ENCODE data around the gene MDC1. TPM values are rescaled to one million over a fixed set of nuclear protein-coding genes. Genes with fewer than 3 reads are reported as not detected.
"Not testable (repeated sequence)": the region's sequence is repeated elsewhere in the genome, so short reads cannot be mapped to it uniquely, and the experiment has no call there.

MDC1 gene, protein sequence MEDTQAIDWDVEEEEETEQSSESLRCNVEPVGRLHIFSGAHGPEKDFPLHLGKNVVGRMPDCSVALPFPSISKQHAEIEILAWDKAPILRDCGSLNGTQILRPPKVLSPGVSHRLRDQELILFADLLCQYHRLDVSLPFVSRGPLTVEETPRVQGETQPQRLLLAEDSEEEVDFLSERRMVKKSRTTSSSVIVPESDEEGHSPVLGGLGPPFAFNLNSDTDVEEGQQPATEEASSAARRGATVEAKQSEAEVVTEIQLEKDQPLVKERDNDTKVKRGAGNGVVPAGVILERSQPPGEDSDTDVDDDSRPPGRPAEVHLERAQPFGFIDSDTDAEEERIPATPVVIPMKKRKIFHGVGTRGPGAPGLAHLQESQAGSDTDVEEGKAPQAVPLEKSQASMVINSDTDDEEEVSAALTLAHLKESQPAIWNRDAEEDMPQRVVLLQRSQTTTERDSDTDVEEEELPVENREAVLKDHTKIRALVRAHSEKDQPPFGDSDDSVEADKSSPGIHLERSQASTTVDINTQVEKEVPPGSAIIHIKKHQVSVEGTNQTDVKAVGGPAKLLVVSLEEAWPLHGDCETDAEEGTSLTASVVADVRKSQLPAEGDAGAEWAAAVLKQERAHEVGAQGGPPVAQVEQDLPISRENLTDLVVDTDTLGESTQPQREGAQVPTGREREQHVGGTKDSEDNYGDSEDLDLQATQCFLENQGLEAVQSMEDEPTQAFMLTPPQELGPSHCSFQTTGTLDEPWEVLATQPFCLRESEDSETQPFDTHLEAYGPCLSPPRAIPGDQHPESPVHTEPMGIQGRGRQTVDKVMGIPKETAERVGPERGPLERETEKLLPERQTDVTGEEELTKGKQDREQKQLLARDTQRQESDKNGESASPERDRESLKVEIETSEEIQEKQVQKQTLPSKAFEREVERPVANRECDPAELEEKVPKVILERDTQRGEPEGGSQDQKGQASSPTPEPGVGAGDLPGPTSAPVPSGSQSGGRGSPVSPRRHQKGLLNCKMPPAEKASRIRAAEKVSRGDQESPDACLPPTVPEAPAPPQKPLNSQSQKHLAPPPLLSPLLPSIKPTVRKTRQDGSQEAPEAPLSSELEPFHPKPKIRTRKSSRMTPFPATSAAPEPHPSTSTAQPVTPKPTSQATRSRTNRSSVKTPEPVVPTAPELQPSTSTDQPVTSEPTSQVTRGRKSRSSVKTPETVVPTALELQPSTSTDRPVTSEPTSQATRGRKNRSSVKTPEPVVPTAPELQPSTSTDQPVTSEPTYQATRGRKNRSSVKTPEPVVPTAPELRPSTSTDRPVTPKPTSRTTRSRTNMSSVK (N-terminal part only)
- 56.4 TPM for polyA plus RNA-seq (2012; ENCODE audit: missing spikeins)

- DNase-seq (ENCODE audit: insufficient read length) (peak; percentile 86), FAIRE-seq (peak; percentile 96)
- TF ChIP-seq POLR2AphosphoS5 (IDR thresholded peaks at IDR 0.05; ENCODE audit: low read depth, low read length) (peak; percentile 95), POLR2A (IDR thresholded peaks at IDR 0.05; ENCODE audit: low read depth, low read length) (peak; percentile 96), TAF1 (IDR thresholded peaks at IDR 0.05; ENCODE audit: borderline replicate concordance, low read depth, low read length) (peak; percentile 88)
Measured at GRCh38 chr6:30717129-30717844, at the start of gene MDC1. MDC1 (minus strand) TSS chr6:30717281; CDS start chr6:30715175, 2,106 bp downstream.

DNA sequence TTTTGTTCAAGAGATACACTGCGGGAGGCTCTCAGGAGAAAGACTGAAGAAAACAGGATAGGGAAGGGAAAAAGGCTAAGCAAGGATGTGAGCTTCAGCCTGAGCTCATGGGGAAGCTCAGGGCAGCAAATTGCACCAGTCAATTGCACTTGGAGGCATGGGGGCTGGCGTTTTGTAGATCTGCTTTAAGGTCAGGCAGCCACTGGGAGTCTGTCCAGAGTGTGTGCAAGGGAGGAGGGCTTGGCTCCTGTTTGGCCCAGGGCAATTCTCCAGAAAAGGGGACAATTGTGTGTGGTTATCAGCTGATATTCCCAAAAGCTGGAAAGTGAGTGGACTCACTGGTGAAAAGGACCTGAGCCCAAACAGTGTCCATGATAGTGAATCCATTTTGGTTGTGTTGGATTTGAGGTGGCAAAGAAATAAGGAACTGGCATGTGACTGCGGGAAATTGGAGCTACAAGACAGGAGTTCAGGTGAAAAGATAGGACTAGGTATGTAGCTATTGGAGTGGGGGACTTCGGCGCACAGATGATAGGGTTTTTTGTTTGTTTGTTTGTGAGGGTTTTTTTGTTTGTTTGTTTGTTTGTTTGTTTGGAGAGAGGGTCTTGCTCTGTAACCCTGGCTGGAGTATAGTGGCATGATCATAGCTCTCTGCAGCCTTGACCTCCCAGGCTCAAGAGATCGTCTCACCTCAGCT is 49.5 kb upstream of the MDC1 start:
- DNase-seq (ENCODE audit: insufficient read length): no peak
- TF ChIP-seq POLR2AphosphoS5 (IDR thresholded peaks at IDR 0.05; ENCODE audit: low read depth, low read length): no peak
- no peak for TF ChIP-seq POLR2A (IDR thresholded peaks at IDR 0.05; ENCODE audit: low read depth, low read length)
- no peak for TF ChIP-seq TAF1 (IDR thresholded peaks at IDR 0.05; ENCODE audit: borderline replicate concordance, low read depth, low read length)
- FAIRE-seq: no peak

- FAIRE-seq; DNase-seq (ENCODE audit: insufficient read length): not testable (repeated sequence)
Measured at GRCh38 chr6:30765495-30765894, 48.4 kb upstream of the MDC1 start.

DNA sequence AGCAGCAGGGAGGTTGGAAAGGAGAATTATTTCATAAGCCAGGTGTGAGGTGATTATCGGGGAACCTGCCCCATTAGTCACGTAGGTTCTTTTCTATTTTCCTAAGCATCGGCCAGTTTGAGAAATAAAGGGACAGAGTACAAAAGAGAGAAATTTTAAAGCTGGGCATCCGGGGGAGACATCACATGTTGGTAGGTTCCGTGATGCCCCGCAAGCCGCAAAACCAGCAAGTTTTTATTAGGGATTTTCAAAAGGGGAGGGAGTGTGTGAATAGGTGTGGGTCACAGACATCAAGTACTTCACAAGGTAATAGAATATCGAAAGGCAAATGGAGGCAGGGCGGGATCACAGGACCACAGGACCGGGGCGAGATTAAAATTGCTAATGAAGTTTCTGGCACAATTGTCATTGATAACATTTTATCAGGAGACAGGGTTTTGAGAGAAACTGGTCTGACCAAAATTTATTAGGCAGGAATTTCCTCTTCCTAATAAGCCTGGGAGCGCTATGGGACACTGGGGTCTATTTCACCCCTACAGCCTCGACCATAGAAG is 47.5 kb upstream of the MDC1 start:
- not testable (repeated sequence) for DNase-seq (ENCODE audit: insufficient read length); FAIRE-seq

DNA sequence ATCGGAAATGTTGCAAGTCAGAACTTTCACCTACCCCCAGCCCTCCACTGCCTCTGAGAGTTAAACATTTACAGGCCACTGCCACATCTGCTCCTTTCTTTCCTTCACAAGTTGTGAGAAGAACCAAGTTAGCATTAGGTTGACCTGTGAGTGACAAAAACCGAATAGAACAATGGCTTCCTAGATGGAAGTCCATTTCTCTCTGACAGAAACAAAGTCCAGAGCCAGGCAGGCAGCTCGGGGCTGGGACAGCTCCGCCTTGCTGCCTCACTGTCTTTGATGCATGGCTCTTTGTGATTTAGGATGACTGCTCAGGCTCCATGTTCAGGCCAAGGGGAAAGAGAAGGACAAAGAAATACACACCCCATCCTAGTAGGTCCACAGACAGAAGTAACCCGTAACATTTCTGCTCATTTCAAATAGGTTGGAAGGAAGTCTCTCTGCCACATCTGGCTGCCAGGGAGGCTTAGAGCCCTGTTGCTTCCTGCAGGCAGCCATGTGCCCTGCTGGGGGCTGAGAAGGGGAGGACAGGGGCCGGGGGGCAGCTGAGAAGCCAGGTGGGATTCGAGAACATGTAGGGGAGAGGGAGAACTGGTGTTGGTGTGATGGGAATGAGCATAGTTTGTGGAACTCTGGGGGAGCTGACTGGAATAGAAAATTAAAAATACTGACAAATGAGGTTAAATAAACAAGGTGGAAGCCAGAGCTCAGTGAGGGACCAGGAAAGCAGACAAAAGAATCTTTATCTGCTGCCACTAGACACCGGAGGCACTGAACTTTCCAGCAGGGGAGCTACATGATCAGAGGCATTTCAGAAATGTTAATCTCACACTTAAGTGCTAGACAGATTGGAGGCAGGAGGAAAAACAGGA is 46.8 kb upstream of the MDC1 start:
- FAIRE-seq: no peak
- DNase-seq (ENCODE audit: insufficient read length): no peak
- no peak for TF ChIP-seq TAF1 (IDR thresholded peaks at IDR 0.05; ENCODE audit: borderline replicate concordance, low read depth, low read length)
- TF ChIP-seq POLR2A (IDR thresholded peaks at IDR 0.05; ENCODE audit: low read depth, low read length): no peak
- TF ChIP-seq POLR2AphosphoS5 (IDR thresholded peaks at IDR 0.05; ENCODE audit: low read depth, low read length): no peak

- FAIRE-seq (no peak), DNase-seq (ENCODE audit: insufficient read length) (no peak)
- TF ChIP-seq POLR2A (IDR thresholded peaks at IDR 0.05; ENCODE audit: low read depth, low read length) (no peak), POLR2AphosphoS5 (IDR thresholded peaks at IDR 0.05; ENCODE audit: low read depth, low read length) (no peak), TAF1 (IDR thresholded peaks at IDR 0.05; ENCODE audit: borderline replicate concordance, low read depth, low read length) (no peak)
Measured at GRCh38 chr6:30763155-30763617, 46.1 kb upstream of the MDC1 start.

- TF ChIP-seq POLR2AphosphoS5 (IDR thresholded peaks at IDR 0.05; ENCODE audit: low read depth, low read length): no peak
- no peak for TF ChIP-seq POLR2A (IDR thresholded peaks at IDR 0.05; ENCODE audit: low read depth, low read length)
- no peak for TF ChIP-seq TAF1 (IDR thresholded peaks at IDR 0.05; ENCODE audit: borderline replicate concordance, low read depth, low read length)
- DNase-seq (ENCODE audit: insufficient read length) (no peak), FAIRE-seq (no peak)
Measured at GRCh38 chr6:30761791-30762429, 44.8 kb upstream of the MDC1 start.

GRCh38 chr6:30760549-30760948 is 43.5 kb upstream of the MDC1 start:
- no peak for TF ChIP-seq POLR2A (IDR thresholded peaks at IDR 0.05; ENCODE audit: low read depth, low read length)
- no peak for TF ChIP-seq POLR2AphosphoS5 (IDR thresholded peaks at IDR 0.05; ENCODE audit: low read depth, low read length)
- no peak for TF ChIP-seq TAF1 (IDR thresholded peaks at IDR 0.05; ENCODE audit: borderline replicate concordance, low read depth, low read length)
- FAIRE-seq (no peak), DNase-seq (ENCODE audit: insufficient read length) (no peak)

Measured in GM12892 (cell line).